Putamen (tissue), 1 donor: ENCODE measurements around the gene SHC4.
"Not testable (repeated sequence)": the region's sequence is repeated elsewhere in the genome, so short reads cannot be mapped to it uniquely, and the experiment has no call there.

Experiments
- DNase-seq: peaks from one replicate; pipeline ENCODE4 v3.0.0-alpha.2; 2016; ENCODE audit warnings: low spot score

The SHC4 gene

DNA sequence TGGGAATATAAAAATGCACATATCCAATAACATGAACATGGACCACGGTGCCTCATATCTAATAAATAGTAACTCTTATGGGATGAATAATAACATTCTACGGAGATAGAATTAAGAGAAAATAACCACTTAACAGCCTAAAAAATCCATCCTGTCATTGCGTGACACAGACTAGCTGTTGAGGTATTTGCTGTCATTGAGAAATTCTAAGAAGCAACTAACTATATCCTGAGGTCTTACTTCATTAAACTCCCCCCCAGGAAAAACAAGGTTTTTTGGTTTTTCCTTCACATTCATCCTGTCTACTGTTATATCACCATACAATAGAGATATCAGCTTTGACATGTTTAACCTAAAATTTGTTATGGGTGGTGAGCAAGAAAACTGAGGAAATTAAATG, 167.2 kb downstream of the SHC4 start:
- DNase-seq, result no peak

DNA sequence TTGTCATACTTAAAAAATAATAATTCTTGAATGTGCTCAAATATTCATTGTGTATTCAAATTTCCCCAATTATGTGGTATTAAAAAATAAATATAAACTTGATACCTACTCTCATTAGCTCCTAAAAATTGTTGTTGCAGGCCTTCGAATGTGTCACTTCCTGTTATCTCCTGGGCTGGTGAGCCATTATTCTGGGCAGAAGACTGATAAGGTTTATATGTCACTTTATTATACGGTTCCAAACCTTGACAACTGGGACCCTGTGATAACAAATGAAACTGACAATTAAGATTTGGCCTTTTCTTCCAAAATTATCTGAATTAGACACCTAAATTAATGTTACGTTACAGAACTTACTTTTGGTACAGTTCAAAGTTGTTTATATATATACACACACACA, 167.8 kb downstream of the SHC4 start:
- DNase-seq, result no peak

DNA sequence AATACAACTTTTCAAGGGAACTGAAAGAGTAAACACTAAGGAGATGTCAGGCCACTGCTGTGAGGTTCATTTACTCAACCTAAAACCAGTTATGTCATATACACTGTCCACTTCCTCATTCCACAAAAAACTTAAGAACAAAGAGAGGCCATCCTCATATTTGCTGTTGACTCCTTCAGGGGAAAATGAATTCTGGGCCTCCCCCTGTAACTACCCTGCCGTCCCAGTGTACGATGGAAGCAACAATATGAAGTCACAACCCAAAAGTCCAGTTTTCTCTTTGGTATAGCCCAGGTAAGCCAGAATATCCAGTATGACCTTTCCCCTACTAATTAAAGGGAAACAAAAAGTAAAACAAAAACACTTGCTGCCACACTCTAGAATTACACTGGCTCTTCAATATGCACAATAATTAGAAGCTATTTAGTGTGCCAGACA, 169.0 kb downstream of the SHC4 start:
- peak; percentile 3 for DNase-seq

DNA sequence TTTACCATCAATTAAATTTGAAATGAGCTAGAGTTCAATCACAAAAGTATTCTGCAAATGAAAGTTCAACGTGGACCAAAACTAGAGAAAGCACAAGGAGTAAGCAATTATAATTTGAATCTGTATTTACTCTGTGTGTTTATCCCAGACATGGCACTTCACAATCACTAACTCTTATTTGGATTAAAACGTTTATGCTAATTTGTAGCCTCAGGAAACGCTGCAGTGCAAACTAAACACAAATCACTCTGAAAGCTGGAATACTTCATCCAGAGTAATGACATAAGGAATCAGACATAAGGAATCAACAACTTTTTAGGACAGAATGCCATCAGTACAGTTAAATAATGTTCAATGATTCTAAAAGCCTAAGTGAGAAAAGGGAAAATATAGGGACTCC, 171.3 kb downstream of the SHC4 start:
- DNase-seq, result no peak

DNA sequence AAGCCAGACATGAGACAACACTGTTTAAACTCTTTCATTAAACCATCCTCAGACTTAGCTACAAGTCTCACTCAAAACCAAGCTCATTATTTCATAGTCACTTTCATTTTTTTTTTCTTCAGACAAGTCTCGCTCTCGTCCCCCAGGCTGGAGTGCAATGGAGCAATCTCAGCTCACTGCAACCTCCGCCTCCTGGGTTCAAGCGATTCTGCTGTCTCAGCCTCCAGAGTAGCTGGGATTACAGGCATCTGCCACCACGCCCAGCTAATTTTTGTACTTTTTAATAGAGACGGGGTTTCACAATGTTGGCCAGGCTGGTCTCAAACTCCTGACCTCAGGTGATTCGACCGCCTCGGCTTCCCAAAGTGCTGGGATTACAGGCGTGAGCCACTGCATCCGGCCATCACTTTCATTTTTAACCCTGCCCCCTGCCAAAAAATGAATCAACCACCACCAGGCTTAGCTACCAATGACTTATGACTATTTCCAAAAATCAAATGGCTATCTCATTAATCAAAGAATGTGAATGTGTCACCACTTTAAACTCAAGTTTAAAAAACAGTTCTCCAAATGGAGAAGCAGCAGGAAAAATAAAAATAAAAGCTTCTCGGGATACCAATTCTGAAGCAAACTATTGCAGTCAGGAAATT, 173.1 kb downstream of the SHC4 start:
- not testable (repeated sequence) for DNase-seq

DNA sequence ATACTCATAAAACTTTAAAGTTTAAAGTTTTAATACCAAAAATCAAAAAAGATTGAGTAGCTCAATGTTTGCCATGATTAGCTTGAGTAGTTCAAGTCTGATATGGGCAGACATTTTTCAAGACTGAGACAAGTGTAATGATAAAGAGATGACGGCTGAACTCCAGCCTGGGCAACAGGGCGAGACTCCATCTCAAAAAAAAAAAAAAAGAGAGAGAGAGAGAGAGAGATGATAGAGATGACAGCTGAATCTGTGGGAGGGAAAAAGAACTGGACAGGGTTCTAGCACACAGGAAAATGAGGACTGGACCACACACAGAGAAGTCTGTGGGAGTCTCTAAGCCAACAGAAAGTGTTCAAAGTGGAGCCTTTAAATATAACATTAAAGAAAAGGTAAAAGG, 178.0 kb downstream of the SHC4 start:
- DNase-seq, result no peak

DNA sequence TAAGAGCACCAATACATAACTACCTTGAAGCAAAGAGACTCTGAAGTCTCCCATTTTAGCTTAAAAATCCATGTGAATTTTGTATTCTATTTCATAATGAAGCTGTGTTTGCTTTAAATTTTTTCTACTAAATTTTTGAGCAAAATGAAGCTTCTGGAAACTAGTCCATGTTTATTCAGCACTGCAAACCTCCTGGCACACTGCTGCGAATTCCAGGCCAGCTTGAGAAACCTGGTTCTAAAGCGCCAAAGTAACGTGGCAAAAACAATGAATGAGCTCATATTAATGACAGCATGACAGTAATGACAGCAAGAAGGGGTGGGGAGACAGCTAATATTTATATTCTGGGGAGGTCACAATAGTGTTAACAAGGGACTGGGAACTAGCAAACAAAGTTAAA, 178.5 kb downstream of the SHC4 start:
- no peak for DNase-seq

DNA sequence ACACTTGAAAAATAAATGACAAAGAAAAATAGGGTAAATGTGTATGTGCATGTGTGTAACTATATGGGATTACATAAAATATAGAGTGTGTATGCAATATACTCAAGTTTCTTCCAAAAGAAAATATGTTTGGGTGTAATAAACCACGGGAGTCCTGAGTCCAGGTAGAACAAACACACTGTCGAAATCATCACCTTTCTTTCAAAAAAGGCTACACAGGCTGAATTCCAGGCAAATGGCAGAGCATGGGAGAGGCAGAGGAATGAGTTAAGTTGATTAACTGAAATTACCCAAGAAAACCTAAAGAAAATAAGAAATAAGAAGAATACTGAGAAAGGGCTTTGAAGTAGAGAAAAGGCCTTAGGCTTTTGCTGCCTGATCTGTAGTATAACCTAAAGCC, 179.0 kb downstream of the SHC4 start:
- DNase-seq, result no peak

DNA sequence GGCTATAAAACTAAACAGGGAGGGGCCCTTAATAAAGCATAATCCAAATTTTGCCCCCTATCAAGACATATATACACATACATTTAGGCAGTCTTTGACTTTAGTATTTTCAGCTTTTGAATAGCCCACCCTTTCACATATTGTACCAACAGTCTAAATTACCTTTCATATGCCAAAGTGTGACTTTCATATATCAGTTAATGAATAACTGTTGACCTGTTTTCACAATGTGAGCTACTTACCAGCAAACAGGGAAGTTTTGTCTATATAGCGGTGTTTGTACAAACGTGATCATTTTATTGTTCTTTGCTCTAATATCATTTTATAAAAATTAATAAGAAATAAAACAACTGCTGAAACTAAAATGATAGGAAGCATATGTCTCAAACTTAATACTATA, 180.8 kb downstream of the SHC4 start:
- DNase-seq, result no peak

DNA sequence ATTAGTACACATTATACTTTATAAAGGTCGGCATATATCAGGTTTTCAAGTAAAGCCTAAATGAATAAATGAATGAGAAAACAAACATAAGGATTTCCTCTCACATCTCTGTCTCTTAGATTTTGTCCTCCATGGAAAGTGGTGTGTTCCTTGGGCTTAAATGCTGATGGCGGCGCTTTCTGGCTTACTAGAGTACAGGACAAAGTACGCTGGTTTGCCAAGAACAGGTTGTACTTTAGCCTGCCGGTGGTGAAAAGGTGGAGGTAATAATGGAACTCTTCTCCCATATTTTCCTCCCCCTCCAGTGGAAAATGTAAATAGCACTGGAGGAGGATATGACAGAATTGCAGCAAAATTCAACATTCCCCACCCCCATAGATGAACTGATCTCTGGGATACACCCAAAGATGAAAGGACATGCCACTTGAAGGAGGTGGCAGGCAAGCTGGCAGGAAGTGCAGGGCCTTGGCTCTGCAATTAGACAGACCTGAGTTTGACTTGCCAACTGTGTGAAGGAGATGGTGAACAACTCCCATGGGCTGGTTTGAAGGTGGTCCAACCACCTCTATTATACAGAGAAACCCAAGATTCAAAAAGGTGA, 182.1 kb downstream of the SHC4 start:
- no peak for DNase-seq

DNA sequence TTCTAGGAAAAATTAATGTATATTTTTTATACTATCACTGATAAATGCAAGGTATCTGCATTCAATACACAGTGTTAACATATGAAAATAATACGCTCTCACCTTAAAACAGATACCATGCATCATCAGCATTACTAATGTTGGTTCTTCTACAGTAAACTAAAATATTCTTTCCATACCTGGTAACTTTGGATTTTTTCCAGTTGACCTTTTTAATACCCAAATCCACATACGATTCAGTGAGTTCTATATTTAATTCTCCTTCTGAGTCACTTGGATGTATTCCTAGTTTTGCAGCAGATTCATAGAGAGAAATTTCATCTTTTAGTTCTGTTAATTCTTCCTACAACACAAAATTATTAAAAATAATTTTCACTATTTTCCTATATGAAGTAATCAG, 182.7 kb downstream of the SHC4 start:
- no peak for DNase-seq

DNA sequence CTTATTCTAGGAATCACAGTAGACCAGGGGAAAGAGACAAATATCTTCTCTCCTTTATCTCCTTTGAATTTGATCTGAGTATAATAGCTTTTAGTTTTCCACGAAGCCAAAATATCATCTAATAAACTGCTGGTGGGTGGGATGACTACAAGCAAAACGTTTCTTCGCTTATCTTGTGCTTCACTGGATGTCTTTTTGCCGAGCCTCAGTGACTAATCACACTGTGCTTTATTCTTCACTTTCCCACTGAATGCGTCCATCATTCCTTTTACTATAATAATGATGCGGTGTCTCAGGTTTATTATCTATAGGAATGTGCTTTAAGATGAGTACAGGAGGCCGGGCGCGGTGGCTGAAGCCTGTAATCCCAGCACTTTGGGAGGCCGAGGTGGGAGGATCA, 185.4 kb downstream of the SHC4 start:
- no peak for DNase-seq

DNA sequence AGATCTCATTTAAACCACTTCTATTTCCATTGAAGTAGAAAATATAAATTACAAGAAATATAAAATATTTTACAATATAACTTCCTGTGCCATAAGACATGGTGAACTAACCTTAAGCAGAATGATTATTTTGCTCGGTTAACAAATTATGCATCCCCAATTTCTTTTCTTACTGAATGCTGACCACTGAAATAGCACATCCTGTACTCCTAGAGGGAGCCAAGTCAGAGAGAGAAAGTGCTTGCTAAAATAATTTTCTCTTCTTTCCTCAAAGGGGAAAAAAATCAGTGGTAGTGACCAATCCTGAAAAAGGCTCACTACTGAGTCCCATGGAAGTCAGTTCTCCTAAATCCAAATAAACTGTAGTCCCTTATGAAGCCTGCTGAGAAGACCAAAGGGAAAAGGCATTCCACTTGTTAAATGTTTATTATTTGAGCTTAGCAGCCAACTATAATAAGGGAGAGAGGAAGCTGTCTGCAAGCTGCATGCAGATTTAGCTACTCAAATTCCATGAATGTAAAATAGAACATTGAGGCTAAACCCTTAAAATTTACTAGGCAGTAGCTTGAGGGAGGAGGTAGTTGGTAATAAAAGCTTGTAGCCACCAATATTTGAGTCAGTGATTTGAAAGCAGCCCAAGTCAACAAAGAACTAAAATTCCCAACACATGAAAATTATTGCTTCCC, 185.9 kb downstream of the SHC4 start:
- peak; percentile 2 for DNase-seq

DNA sequence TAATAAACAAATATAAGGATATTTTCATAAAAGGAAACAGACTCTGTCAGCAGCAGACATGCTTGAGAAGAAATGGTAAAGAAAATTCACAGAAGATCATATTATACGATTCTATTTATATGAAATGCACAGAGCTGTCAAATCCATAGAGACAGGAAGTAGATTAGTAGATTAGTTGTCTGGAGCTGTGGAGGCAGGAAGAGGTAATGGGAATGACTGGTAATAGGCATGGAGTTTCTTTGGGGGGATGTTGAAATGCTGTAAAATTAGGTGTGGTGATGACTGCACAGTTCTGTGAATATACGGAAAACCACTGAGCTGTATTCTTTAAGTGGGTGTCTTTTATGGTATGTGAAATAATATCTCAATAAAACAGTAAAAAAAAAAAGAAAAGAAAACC, 188.2 kb downstream of the SHC4 start:
- no peak for DNase-seq

DNA sequence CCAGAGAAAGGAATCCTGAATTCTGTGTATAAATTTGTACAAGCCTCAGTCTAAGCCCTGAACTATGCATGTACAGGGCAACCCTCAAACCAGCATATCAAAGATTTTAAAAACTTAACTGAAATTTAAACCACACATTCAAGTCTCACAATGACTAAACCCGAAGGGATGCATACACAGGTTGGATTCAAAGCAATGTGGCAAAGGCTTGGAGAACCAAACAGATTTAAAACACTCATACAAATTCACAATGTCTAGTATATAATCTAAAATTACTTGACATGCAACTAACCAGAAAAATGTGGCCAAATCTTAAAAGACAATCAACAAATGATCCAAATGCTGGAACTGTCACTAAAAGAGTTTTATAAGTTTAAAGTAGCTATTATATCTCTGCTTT, 189.2 kb downstream of the SHC4 start:
- no peak for DNase-seq
